GM18868 (cell line): ENCODE data around the gene CBR1.
"Not testable (repeated sequence)": the region's sequence is repeated elsewhere in the genome, so short reads cannot be mapped to it uniquely, and the experiment has no call there.

Experiments used
- ATAC-seq: cut with Tn5 transposase; IDR thresholded peaks from one replicate; pipeline ENCODE4 v1.9.1; 2021; ENCODE audit warnings: mild to moderate bottlenecking, moderate library complexity; ENCODE audit not compliant: unreplicated experiment

The CBR1 gene

DNA sequence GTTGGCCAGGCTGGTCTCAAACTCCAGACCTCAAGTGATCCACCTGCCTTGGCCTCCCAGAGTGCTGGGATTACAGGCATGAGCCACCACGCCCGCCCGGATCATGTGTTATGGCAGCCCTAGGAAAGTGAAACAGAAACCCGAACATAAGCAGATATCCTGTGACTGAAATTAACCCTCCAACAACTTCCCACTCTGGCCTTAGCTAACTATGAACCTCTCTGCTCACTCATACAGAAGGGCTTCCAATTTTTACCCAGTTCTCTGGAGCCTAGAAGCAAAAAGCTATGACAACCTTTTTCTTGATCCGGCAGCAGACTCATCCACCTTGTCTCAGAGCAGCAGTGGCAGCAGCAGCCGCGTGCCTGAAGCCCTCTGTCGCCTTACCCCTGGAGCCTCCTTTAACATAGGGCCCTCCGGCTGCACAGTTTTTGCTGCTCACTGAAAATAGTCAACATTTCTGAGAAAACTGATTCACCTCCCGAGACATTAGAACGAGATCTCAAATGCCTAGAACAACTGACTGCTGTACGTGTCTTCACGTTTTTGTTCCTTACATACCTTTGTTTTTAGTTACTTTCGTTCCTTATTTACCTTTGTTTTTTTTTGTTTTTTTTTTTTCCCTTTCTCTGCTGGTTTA, 9.3 kb downstream of the CBR1 start:
- peak; percentile 47 for ATAC-seq

GRCh38 chr21:36079671-36080070, 9.8 kb downstream of the CBR1 start:
- no peak for ATAC-seq

- ATAC-seq: no peak
Observed at GRCh38 chr21:36080386-36080785, 10.6 kb downstream of the CBR1 start.

DNA sequence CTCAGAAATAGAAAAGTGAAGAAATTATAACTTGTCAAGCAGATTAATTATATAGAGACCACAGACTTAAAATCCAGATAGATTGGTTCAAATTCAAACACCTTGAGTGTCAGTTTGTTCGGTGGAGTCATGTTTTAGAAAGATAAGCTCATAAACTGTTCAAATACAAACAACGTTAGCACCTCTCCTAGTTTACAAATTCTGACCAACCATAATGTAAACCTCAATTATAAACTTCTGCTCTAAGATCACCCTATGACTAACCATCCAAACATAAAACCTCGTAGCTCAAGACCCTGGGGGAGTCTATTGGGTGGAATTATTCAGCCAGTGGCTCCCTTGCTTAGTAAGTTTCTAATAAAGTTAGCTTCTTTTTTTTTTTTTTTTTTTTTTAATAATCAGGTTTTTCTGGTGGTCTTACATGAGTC, 12.4 kb downstream of the CBR1 start:
- ATAC-seq: no peak

DNA sequence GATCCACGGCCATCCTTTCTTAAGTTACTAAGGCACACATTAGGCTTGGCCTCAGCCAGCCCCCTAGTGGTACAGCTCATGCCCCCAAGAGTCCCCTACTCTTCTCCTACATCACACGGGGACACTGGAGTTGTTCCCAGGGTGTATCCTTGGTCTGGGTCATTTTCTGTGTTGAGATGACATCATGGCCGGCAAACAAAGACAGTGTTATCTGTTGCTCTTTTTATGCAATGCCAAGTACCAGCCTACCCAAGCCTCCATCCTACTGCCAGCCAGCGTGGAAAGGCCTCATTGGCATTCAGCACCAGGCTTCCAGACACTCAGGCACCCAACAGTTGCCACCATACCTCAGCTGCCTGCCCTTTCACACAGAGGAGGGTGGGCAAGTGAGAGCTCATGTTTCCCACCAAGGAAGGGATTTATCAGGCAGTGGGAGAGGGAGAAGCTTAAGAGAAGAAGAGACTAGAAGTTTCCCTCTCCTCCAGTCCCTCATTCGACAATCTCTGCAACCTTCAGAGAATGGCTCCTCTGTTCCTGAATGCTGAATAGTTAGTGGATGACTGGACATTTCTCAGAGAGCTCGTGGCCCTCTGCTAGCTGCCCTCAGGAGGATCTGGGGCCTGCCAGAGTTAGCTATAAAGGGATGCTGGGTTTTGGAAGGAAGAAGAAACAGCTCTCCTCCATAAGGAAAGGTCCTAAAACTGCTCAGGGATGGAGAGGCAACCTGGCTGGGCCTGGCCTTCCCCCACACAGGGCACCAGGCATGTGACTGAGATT, 17.7 kb downstream of the CBR1 start:
- ATAC-seq: no peak

GRCh38 chr21:36089946-36090345, 20.1 kb downstream of the CBR1 start:
- ATAC-seq: no peak

DNA sequence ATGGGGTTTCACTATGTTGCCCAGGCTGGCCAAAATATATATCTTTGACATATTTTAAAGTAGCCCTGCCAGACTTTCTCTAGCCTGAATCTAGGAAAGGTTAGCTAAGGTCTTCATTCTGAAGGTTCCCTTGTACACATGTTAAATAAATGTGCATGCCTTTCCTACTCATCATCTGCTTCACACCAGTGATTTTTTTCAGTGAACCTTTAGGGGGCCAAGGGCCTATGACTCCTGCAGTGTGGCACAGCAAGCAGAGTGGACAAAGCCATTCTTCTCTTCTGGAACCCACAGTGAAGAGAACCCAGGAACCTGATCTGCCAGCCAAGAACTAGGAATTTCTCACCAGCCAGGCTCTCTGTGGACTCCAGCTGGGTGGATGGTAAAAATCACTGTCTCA, 22.9 kb downstream of the CBR1 start:
- ATAC-seq: no peak

DNA sequence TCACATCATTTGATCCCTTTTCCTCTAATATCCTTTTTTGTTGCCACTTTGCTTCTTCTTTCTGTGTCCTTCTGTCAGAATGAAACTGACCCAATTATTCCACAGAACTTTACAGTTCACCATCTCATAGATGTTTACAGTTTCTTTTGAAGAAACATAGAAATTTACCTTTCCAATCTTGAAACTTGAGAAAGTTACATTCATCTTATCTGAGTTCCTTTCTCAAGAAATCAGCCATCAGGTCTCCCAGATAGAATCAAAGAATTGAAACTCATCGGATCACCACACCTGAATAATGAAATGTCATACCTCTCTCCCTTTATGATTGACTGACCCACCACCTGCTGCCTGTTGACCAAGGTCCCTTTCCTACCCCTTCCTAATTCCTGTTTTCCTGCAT, 23.7 kb downstream of the CBR1 start:
- ATAC-seq: no peak

GRCh38 chr21:36096398-36097290, 26.8 kb downstream of the CBR1 start:
- ATAC-seq: no peak

GRCh38 chr21:36097427-36098181, 27.8 kb downstream of the CBR1 start:
- ATAC-seq: peak; percentile 76

GRCh38 chr21:36098182-36098532, 28.3 kb downstream of the CBR1 start:
- no peak for ATAC-seq

- no peak for ATAC-seq
Observed at GRCh38 chr21:36099000-36099399, 29.2 kb downstream of the CBR1 start.

DNA sequence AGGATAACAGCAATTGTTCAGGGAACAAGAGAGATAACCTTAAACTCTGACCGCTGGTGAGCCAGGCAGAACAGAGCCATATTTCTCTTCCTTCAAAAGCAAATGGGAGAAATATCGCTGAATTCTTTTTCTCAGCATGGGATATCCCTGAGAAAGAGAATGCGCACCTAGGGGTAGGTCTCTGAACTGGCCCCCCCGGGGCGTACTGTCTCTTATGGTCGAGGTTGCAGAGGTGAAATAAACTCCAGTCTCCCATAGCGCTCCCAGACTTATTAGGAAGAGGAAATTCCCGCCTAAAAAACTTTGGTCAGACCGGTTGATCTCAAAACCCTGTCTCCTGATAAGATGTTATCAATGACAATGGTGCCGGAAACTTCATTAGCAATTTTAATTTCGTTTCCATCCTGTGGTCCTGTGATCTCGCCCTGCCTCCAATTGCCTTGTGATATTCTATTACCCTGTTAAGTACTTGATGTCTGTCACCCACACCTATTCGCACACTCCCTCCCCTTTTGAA, 29.9 kb downstream of the CBR1 start:
- not testable (repeated sequence) for ATAC-seq

- ATAC-seq: no peak
Observed at GRCh38 chr21:36100971-36101641, 31.3 kb downstream of the CBR1 start.

- no peak for ATAC-seq
Observed at GRCh38 chr21:36103434-36103833, 33.6 kb downstream of the CBR1 start.

- no peak for ATAC-seq
Observed at GRCh38 chr21:36104317-36105300, 34.8 kb downstream of the CBR1 start.

DNA sequence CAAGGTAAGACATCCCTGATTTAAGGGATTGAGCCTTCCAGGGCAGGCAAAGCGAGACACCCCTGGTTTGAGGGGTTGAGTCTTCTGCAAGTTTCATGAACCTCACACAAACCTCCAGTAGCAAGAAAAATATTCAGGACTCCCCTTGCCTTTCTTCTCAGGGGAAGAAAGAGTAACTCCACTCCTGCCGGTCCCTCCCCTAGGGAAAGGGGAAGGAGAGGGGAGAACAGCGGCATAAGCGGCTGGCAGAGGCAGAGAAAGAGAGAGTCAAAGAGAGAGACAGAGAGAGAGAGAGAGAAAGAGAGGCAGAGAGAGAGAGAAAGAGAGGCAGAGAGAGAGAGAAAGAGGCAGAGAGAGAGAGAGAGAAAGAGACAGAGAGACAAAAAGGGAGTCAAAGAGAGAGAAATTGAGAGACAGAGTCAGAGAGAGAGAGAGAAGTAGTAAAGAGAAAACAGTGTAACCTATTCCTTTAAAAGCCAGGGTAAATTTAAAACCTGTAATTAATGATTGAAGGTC, 35.6 kb downstream of the CBR1 start:
- no peak for ATAC-seq

DNA sequence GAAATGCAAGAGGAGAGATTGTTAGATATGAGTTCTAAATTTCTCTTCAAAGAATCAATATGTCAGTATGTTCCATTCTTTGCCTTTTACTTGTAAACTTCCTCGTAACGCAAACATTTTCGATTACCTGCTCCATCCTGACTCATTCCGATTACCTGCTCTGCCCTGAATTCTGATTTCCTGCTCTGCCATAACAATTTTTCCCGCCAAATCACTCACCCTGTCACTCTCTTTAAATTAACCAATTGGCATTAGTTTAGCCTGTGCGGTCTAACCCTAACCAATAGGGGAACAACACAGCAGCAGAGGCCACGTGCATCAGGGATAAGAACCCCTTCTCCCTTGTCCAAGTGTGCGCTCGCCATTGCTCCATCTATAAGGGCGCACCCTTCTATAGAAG, 40.0 kb downstream of the CBR1 start:
- ATAC-seq: no peak

- no peak for ATAC-seq
Observed at GRCh38 chr21:36111238-36111637, 41.4 kb downstream of the CBR1 start.
